Duodenal mucosa (tissue), 2 donors: ENCODE data around the gene TNS3.

Experiments used
- H3K27ac ChIP-seq: one replicate; pipeline ENCODE4 v1.7.0; 2013; ENCODE audit warnings: low read depth, low read length
- H3K27me3 ChIP-seq, 2 donors: one replicate each; pipeline ENCODE4 v1.7.0; 2013; ENCODE audit warnings: low read length in 2 of 2, control low read depth in 1 of 2; ENCODE audit not compliant: insufficient read depth in 2 of 2, control insufficient read depth in 1 of 2
- H3K36me3 ChIP-seq, 2 donors: one replicate each; pipeline ENCODE4 v1.7.0; 2013; ENCODE audit warnings: low read length in 2 of 2, control low read depth in 1 of 2; ENCODE audit not compliant: insufficient read depth in 2 of 2, control insufficient read depth in 1 of 2
- H3K4me1 ChIP-seq, 2 donors: one replicate each; pipeline ENCODE4 v1.7.0; 2013; ENCODE audit warnings: low read length in 2 of 2, control low read depth in 1 of 2; ENCODE audit not compliant: insufficient read depth in 2 of 2, control insufficient read depth in 1 of 2
- H3K4me3 ChIP-seq, 2 donors: one replicate each; pipeline ENCODE4 v1.7.0; 2013; ENCODE audit warnings: low read length in 2 of 2, low read depth in 1 of 2
- H3K9ac ChIP-seq, 2 donors: one replicate each; pipeline ENCODE4 v1.7.0; 2013; ENCODE audit warnings: low read length in 2 of 2, low read depth in 1 of 2
- H3K9me3 ChIP-seq, 2 donors: one replicate each; pipeline ENCODE4 v1.7.0; 2013; ENCODE audit warnings: low read length in 2 of 2, control low read depth in 1 of 2; ENCODE audit not compliant: control insufficient read depth in 1 of 2

The TNS3 gene

DNA sequence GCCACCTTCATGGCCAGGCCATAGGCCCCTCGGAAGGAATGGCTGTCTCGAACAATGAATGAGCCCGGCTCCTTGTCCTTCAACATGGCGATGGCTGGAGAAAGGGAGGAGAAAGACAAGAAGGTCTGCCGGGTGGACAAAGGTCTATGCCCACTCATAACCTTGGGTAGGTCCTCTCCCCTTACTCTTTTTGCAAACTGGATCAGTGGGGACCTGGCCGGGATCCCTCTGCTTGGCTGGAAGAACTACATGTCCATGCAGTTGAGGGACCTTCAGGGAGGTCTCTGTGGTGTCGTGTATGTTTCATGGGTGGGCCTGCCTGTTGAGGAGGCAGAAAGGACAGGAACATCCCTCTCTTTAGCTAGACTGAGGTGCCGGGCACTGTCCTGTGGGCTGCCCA, 284.8 kb downstream of the TNS3 start:
- Histone ChIP-seq H3K4me1 (no peaks in the 10 kb centered on the region), H3K9me3 (no peaks in the 10 kb centered on the region), H3K27me3 (no peaks in the 10 kb centered on the region), H3K9ac (no peak overlapping the region), H3K4me3 (no peak overlapping the region), H3K27ac (no peak overlapping the region), H3K36me3 (peaks cover 40 to 85% of the 10 kb centered on the region in 2 donors)

GRCh38 chr7:47295606-47296005, 286.3 kb downstream of the TNS3 start:
- Histone ChIP-seq H3K9ac (no peak overlapping the region), H3K4me1 (no peaks in the 10 kb centered on the region), H3K9me3 (no peaks in the 10 kb centered on the region), H3K36me3 (peaks cover 41 to 85% of the 10 kb centered on the region in 2 donors), H3K27ac (no peak overlapping the region), H3K27me3 (no peaks in the 10 kb centered on the region), H3K4me3 (no peak overlapping the region)

GRCh38 chr7:47294556-47295222, 287.2 kb downstream of the TNS3 start:
- no peak overlapping the region for H3K9ac ChIP-seq
- no peaks in the 10 kb centered on the region for H3K9me3 ChIP-seq
- no peaks in the 10 kb centered on the region for H3K27me3 ChIP-seq
- H3K27ac ChIP-seq, result no peak overlapping the region
- peaks cover 40 to 84% of the 10 kb centered on the region in 2 donors for H3K36me3 ChIP-seq
- no peak overlapping the region for H3K4me3 ChIP-seq
- H3K4me1 ChIP-seq, result no peaks in the 10 kb centered on the region

DNA sequence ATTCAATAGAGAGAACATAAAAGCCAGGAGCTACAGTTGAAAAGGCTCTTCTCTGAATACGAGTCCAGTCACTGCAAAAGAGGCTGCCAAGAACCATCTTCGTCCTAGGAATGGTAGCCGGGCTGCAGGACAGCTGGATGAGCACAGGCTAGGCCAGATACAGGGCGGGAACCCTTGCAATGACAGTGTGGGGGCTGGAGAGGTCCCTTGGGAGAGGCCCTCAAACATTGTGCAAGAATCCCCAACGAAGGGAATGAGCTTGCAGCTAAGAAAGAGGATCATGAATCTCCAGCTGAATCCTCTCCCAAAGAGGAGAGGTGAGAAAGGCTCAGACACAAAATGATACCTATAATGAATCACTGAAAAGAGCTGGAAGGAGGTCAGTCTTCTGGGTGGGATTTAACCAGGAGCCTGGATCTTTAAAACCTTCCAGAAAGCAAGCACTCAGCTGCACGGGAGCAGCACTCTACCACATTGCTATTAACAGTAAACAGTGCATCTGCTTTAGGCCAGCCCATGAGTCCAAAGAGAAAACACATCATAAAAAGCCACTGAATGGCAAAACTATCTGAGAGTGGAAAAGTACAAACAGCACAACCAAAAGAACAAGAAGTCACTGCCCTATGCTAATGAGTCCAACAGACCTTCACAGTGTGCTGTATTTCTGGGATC, 287.9 kb downstream of the TNS3 start:
- Histone ChIP-seq H3K9me3 (no peaks in the 10 kb centered on the region), H3K4me1 (no peaks in the 10 kb centered on the region), H3K36me3 (peaks cover 42 to 85% of the 10 kb centered on the region in 2 donors), H3K27me3 (no peaks in the 10 kb centered on the region), H3K27ac (no peak overlapping the region), H3K4me3 (no peak overlapping the region), H3K9ac (no peak overlapping the region)

DNA sequence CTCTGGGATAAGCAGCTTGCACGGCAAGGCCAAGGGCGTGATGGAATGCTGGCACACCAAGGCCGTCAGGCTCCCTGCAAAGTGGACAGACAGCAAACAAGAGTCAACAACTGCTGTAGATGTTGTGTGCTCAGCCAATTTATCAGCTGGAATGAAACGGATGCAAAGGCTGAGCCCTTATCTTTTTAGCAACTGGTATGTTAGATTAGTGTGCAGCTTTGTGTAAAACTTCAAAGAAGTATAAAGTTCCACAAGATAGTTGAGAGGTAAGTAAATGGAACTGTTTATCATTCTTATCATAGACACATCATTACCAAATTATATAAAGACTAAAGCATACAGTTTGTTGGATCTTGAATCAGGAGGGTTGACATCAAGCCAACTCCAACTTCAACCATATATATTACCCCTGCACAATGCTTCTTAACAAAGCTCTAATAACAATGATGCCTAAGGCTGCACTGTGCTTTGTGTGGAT, 289.0 kb downstream of the TNS3 start:
- Histone ChIP-seq H3K4me1 (no peaks in the 10 kb centered on the region), H3K4me3 (no peak overlapping the region), H3K27me3 (no peaks in the 10 kb centered on the region), H3K9ac (no peak overlapping the region), H3K27ac (no peak overlapping the region), H3K36me3 (peaks cover 41 to 87% of the 10 kb centered on the region in 2 donors), H3K9me3 (no peaks in the 10 kb centered on the region)

DNA sequence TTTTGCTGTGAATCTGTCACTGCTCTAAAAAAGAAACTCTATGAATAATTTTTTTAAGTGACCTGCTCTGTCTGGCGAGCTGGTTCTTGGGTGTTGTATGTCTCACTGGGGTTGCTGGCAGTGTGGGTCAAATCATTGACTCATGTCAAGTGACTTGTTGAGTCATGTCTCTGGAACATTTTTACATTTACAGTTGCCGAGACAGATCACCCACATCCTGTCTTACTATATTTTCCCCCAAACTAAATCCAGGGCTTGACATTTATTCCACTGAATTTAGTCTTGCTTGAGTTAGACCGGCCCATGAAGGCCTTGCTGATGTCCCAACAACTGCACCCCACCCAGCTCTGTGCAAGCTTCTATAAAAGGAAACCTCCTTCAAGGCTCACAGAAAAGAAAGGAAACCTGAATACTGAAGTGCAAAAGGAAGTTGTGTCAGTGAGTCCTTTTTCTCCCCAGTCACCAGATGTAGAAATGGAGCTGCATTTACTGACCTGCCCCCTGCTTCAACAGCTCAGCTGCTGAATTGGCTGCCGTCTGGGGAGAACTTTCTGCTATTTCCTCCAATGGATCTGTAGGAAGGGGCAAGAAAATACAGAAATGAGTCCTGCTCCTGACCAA, 290.3 kb downstream of the TNS3 start:
- Histone ChIP-seq H3K4me1 (no peaks in the 10 kb centered on the region), H3K4me3 (no peak overlapping the region), H3K36me3 (peaks cover 41 to 89% of the 10 kb centered on the region in 2 donors), H3K9me3 (no peaks in the 10 kb centered on the region), H3K9ac (no peak overlapping the region), H3K27me3 (no peaks in the 10 kb centered on the region), H3K27ac (no peak overlapping the region)

GRCh38 chr7:47290867-47291266, 291.0 kb downstream of the TNS3 start:
- peaks cover 35 to 89% of the 10 kb centered on the region in 2 donors for H3K36me3 ChIP-seq
- H3K9me3 ChIP-seq, result no peaks in the 10 kb centered on the region
- H3K27me3 ChIP-seq, result no peaks in the 10 kb centered on the region
- no peak overlapping the region for H3K4me3 ChIP-seq
- no peaks in the 10 kb centered on the region for H3K4me1 ChIP-seq
- H3K27ac ChIP-seq, result no peak overlapping the region
- H3K9ac ChIP-seq, result no peak overlapping the region

DNA sequence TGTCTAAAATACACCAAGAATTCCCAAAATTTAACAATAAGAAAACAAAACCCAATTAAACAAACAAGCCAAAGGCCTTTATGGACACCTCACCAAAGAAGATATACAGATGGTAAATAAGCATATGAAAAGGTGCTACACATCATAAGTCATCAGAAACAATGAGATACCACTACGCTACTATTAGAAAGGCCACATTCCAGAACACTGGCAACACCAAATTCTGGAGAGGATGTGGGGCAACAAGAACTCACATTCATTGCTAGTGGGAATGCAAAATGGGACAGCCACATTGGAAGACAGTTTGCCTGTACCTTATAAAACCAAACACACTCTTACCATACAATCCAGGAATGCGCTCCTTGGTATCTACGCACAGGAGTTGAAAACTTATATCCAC, 291.4 kb downstream of the TNS3 start:
- Histone ChIP-seq H3K36me3 (peaks cover 36 to 89% of the 10 kb centered on the region in 2 donors), H3K4me3 (no peak overlapping the region), H3K9me3 (no peaks in the 10 kb centered on the region), H3K4me1 (no peaks in the 10 kb centered on the region), H3K9ac (no peak overlapping the region), H3K27me3 (no peaks in the 10 kb centered on the region), H3K27ac (no peak overlapping the region)

DNA sequence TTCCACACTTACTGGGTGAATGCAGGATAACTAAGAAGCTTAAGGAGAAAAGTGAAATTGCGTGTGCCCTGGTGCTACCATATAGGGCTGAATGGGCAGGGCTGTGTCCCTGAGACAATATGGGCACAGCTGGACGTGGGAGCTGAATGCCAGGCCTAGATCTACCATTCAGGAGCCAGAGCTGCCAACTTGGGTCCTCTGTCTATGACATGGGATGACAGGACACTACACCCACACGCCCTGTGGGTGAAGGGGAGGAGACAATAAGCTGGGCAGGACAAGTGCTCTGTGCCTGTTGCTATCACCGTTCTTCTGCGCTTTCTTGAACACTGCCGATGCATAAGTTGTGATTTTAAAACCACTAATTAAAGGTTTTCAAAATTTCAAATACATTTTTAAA, 293.9 kb downstream of the TNS3 start:
- Histone ChIP-seq H3K4me1 (peaks cover 6% of the 10 kb centered on the region in 2 donors), H3K27me3 (no peaks in the 10 kb centered on the region), H3K9me3 (no peaks in the 10 kb centered on the region), H3K4me3 (no peak overlapping the region), H3K27ac (no peak overlapping the region), H3K36me3 (peaks cover 45 to 90% of the 10 kb centered on the region in 2 donors), H3K9ac (no peak overlapping the region)

GRCh38 chr7:47285860-47286491, 295.9 kb downstream of the TNS3 start:
- Histone ChIP-seq H3K36me3 (peaks cover 51 to 91% of the 10 kb centered on the region in 2 donors), H3K4me3 (no peak overlapping the region), H3K9me3 (no peaks in the 10 kb centered on the region), H3K27ac (no peak overlapping the region), H3K27me3 (no peaks in the 10 kb centered on the region), H3K4me1 (peaks cover 9 to 12% of the 10 kb centered on the region in 2 donors), H3K9ac (no peak overlapping the region)
